Measurements from ENCODE around the gene ZBTB7B. TPM values are rescaled to one million over a fixed set of nuclear protein-coding genes. Genes with fewer than 3 reads are reported as not detected.

The ZBTB7B gene
- total and polyA plus RNA-seq, 9 of the 15 experiments (the other 6 are each of a cell fraction or from before 2014, with no cell fraction given): 0.04 to 46.5 (median 15.2) TPM

DNA sequence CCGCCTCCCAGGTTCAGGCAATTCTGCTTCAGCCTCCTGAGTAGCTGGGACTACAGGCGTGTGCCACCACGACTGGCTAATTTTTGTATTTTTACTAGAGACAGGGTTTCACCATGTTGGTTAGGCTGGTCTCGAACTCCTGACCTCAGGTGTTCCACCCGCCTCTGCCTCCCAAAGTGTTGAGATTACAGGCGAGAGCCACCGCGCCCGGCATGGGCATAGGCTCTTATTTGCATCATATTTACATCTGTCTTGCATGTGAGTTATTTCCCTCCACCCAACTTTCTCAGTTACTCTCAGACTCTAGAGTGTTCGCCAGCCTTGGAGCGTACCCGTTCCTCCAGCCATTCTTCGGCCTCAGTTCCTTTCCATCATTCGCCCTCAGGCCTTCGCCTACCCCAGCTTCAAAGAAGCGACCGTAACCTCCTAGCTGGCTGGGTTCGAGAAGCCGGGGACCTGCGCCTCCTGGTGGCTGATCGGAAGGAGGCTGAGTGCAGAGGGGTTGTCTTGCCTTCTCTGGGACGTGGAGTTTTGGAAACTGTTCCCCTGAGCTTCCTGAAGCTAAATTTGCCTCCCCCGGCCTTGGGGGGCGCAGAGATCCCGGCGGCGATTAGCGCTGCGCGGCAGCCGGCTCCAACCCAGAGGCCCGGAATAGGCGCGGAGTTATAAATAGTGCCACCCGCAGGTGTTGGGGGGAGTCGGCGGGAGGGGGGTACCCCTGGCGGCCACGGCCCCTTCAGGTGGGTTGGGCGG lies 3.6 kb upstream of the ZBTB7B start (continued):
- TF ChIP-seq RREB1 (CRISPR knock-in tag; IDR thresholded peaks at IDR 0.05): no peak
- TF ChIP-seq CBX1 (IDR thresholded peaks at IDR 0.05; ENCODE audit: low read depth): no peak; the same call in 1 of the 2 replicates
- TF ChIP-seq PHTF2 (CRISPR knock-in tag; IDR thresholded peaks at IDR 0.05): no peak
- TF ChIP-seq, protein P1, sequence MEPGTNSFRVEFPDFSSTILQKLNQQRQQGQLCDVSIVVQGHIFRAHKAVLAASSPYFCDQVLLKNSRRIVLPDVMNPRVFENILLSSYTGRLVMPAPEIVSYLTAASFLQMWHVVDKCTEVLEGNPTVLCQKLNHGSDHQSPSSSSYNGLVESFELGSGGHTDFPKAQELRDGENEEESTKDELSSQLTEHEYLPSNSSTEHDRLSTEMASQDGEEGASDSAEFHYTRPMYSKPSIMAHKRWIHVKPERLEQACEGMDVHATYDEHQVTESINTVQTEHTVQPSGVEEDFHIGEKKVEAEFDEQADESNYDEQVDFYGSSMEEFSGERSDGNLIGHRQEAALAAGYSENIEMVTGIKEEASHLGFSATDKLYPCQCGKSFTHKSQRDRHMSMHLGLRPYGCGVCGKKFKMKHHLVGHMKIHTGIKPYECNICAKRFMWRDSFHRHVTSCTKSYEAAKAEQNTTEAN (CRISPR knock-in tag; IDR thresholded peaks at IDR 0.05): no peak
- TF ChIP-seq ZNF217 (CRISPR knock-in tag; IDR thresholded peaks at IDR 0.05): no peak
- no peak for TF ChIP-seq ZNF133 (CRISPR knock-in tag; IDR thresholded peaks at IDR 0.05)
- no peak for TF ChIP-seq GABPB2 (CRISPR knock-in tag; conservative IDR thresholded peaks at IDR 0.05)
- no peak; the same call in 1 of the 2 replicates for TF ChIP-seq L3MBTL2 (IDR thresholded peaks at IDR 0.05)
- TF ChIP-seq TRIM28 (IDR thresholded peaks at IDR 0.05): peak; percentile 49; the same call in 1 of the 2 replicates
- TF ChIP-seq CCNT2 (IDR thresholded peaks at IDR 0.05; ENCODE audit: borderline replicate concordance, extremely low read depth, insufficient read length, low read depth, low read length): no peak

Data from K562 (cell line).